Measurements from ENCODE around the gene ARHGAP26. TPM values are rescaled to one million over a fixed set of nuclear protein-coding genes. Genes with fewer than 3 reads are reported as not detected.

ARHGAP26 gene
- total RNA-seq, 1 donor from 2014 or later, result 8.6 TPM

DNA sequence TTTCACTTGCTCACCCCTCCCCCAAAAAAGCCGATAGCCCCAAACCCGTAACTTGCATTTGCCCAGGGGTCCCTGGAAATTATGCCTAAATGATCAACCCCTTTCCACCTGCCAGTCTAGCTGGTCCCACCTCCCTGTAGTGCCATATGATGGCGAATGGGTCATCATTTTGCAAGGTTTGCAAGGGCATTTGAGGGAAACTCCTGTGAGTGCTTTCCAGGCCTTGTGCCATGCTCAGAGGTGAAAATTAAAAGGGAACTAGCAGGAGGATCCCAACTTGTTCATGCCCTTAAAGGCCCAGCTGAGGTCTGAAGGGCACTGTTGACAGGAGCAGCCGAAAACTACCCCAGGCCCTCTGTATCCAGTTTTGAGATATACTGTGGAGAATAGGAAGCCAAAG is 440.4 kb downstream of the ARHGAP26 start:
- Histone ChIP-seq H3K36me3 (ENCODE audit: control insufficient read depth, insufficient read depth, low read length) (no peaks in the 10 kb centered on the region), H3K4me3 (ENCODE audit: low read depth, low read length) (no peak overlapping the region), H3K27me3 (ENCODE audit: control insufficient read depth, insufficient read depth, low read length) (no peaks in the 10 kb centered on the region)
- TF ChIP-seq, protein P1, sequence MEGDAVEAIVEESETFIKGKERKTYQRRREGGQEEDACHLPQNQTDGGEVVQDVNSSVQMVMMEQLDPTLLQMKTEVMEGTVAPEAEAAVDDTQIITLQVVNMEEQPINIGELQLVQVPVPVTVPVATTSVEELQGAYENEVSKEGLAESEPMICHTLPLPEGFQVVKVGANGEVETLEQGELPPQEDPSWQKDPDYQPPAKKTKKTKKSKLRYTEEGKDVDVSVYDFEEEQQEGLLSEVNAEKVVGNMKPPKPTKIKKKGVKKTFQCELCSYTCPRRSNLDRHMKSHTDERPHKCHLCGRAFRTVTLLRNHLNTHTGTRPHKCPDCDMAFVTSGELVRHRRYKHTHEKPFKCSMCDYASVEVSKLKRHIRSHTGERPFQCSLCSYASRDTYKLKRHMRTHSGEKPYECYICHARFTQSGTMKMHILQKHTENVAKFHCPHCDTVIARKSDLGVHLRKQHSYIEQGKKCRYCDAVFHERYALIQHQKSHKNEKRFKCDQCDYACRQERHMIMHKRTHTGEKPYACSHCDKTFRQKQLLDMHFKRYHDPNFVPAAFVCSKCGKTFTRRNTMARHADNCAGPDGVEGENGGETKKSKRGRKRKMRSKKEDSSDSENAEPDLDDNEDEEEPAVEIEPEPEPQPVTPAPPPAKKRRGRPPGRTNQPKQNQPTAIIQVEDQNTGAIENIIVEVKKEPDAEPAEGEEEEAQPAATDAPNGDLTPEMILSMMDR (IDR thresholded peaks at IDR 0.05; ENCODE audit: insufficient read depth, low read length, poor library complexity, severe bottlenecking), result no peak
- DNase-seq (ENCODE audit: low read depth), result no peak

DNA sequence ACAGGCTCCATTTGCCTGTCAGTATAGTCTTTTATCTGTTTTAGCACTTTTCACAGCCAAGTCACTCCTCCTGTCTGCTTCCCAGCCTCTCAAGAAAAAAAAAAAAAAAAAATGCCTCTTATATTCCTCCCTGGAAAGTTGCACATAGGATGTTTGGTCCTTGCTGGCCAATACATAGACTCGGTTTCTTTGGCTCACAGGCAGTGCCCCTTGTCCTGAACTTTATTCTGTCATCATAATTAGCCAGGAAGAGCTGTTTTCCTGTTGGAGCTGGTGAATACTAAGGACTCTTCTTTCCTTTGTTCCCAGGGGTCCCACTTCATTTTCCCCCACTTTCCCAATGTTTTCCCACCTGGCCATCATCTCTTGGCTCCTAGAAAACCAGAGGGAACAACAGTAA is 442.1 kb downstream of the ARHGAP26 start:
- no peaks in the 10 kb centered on the region for H3K27me3 ChIP-seq (ENCODE audit: control insufficient read depth, insufficient read depth, low read length)
- no peak for DNase-seq (ENCODE audit: low read depth)
- TF ChIP-seq, protein P1 (IDR thresholded peaks at IDR 0.05; ENCODE audit: insufficient read depth, low read length, poor library complexity, severe bottlenecking), result no peak
- H3K4me3 ChIP-seq (ENCODE audit: low read depth, low read length), result no peak overlapping the region
- H3K36me3 ChIP-seq (ENCODE audit: control insufficient read depth, insufficient read depth, low read length), result no peaks in the 10 kb centered on the region

DNA sequence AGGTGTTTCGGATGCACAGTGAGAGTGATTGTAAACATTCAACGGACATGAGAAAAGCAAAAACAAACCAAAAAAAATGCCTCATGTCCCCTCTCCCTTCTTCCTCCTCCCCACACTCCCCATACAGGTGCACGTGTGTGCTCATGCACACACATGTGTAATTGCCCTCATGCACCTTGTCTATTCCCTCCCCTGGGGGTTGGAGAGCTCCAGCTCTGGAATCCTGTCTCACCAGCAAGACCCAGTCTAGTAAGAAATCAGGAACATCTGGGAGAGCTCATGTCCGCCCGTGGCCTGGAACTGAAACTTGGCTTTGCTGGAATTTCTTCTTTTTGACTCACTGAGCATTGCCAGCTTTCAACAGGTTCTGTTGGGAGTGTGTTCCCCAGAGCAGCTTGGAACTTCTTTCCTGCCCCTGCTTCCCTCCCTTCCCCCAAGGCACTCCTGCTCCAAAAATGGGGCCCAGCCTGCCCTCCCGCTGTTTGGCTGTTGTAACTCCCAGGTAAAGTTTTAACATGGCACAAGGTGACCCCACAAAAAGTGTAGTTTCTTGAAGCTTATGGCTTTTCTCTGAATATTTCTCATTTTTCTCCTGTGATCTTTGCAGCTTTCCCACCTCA is 443.2 kb downstream of the ARHGAP26 start:
- DNase-seq (ENCODE audit: low read depth), result no peak
- H3K4me3 ChIP-seq (ENCODE audit: low read depth, low read length), result no peak overlapping the region
- TF ChIP-seq, protein P1 (IDR thresholded peaks at IDR 0.05; ENCODE audit: insufficient read depth, low read length, poor library complexity, severe bottlenecking), result no peak

DNA sequence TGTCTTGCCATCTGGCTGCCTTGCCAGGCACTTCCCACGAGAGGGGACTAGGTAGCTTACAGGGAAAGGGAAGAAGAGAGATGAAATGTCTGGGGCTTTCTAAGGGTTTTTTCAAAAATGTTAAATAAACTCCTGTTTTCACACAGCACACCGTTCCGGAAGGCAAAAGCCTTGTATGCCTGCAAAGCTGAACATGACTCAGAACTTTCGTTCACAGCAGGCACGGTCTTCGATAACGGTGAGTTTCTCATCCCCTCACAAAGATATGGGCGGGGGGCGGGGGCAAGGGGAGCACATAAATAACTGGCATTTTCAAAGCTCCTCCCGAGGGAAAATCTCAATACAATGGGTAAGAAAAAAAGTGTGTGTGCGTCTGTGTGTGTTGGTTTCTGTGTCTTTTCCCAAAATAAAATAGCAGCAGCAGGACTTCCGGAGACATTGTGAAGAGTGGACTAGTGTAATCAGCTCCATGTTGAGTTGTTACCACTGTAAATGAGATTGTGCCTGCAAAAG is 443.7 kb downstream of the ARHGAP26 start:
- no peaks in the 10 kb centered on the region for H3K36me3 ChIP-seq (ENCODE audit: control insufficient read depth, insufficient read depth, low read length)
- no peak overlapping the region for H3K4me3 ChIP-seq (ENCODE audit: low read depth, low read length)
- no peak for DNase-seq (ENCODE audit: low read depth)
- H3K27me3 ChIP-seq (ENCODE audit: control insufficient read depth, insufficient read depth, low read length), result no peaks in the 10 kb centered on the region
- TF ChIP-seq, protein P1 (IDR thresholded peaks at IDR 0.05; ENCODE audit: insufficient read depth, low read length, poor library complexity, severe bottlenecking), result no peak

More for the DNA sequence above, 443.2 kb downstream of the ARHGAP26 start:
- no peaks in the 10 kb centered on the region for H3K36me3 ChIP-seq (ENCODE audit: control insufficient read depth, insufficient read depth, low read length)
- no peaks in the 10 kb centered on the region for H3K27me3 ChIP-seq (ENCODE audit: control insufficient read depth, insufficient read depth, low read length)

DNA sequence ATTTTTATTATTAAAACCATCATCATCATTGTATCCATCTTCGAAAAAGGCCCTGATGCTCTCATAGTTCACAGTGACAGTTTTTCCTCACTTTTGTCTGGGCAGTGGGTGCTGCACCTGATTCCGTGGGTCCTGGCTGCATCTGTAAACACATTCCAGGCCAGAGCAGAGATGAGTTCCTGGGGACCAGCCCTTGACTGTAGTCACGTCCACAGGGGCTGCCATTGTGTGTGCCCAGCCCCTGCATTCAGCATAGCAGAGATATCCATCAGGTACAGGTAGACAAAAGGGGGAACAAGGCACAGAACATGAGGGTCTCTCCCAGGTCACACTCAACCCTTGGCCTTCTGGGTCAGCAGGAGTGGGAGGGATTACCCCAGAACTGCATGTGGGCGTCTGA is 444.3 kb downstream of the ARHGAP26 start:
- TF ChIP-seq, protein P1 (IDR thresholded peaks at IDR 0.05; ENCODE audit: insufficient read depth, low read length, poor library complexity, severe bottlenecking), result no peak
- Histone ChIP-seq H3K27me3 (ENCODE audit: control insufficient read depth, insufficient read depth, low read length) (no peaks in the 10 kb centered on the region), H3K36me3 (ENCODE audit: control insufficient read depth, insufficient read depth, low read length) (no peaks in the 10 kb centered on the region), H3K4me3 (ENCODE audit: low read depth, low read length) (no peak overlapping the region)
- no peak for DNase-seq (ENCODE audit: low read depth)

DNA sequence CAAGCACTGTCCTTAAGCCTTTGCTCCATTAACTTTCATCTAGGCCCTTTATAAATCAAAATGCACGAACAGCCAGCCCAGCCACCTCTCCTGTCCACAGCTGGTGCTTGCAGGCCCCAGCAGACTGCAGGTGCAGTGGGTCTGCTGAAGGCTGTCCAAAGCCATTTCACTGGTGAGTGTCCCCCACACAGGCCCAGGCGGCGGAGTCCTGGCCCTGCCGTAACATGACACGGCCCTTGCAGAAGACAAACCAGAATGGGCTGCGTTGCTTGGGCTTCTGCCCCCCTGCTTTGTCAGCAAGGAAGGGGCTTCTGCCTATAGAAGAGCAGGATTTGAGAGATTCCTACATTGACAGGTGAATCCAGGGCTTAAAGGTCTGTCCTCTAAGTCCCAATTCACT is 444.7 kb downstream of the ARHGAP26 start:
- no peak for DNase-seq (ENCODE audit: low read depth)
- no peaks in the 10 kb centered on the region for H3K36me3 ChIP-seq (ENCODE audit: control insufficient read depth, insufficient read depth, low read length)
- TF ChIP-seq, protein P1 (IDR thresholded peaks at IDR 0.05; ENCODE audit: insufficient read depth, low read length, poor library complexity, severe bottlenecking), result no peak
- H3K4me3 ChIP-seq (ENCODE audit: low read depth, low read length), result no peak overlapping the region
- H3K27me3 ChIP-seq (ENCODE audit: control insufficient read depth, insufficient read depth, low read length), result no peaks in the 10 kb centered on the region
